IPS-11a (cell line): ENCODE results near the gene ODF2.
"Not testable (repeated sequence)": the region's sequence is repeated elsewhere in the genome, so short reads cannot be mapped to it uniquely, and the experiment has no call there.

Source experiments
- H3K4me3 ChIP-seq: one replicate; pipeline ENCODE4 v1.5.1; 2013; ENCODE audit warnings: low read depth, low read length, control low read depth

ODF2 gene

DNA sequence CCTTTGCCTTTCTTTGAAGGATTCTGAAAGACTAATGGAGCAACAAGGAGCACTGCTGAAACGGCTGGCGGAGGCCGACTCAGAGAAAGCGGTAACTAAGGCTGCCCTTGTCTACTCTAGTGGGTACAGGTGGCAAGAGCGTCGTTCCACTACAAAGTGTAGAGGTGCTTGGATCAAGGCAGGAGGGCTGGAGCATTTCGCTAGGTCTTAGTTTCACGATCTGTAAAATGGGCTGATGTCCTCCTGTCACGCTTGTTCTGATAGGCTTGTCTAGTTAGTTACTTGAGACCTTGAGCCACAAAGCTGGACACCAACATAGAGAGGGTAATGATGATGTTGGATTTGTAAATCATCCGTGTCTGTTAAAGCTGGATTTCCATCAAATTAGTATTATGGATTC is 25.8 kb downstream of the ODF2 start:
- no peak overlapping the region for H3K4me3 ChIP-seq

DNA sequence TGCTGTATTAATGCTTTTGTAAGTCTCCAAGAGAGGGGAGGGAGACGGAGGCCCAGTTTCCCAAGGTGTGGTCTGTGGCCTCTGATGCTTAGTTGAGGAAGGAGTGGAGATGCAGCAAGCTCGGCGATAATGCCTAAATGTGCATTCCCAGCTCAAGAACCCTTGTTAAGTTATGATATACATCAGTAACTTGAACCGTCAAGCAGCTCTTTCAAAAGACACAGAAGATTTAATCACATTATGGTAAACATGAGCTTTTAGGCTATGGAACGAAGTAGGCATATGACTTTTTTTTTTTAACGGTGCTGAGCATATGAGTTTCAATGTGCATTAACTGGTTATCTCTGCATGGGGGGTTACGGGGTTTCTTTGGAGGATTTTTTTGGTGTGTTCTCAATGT is 26.4 kb downstream of the ODF2 start:
- H3K4me3 ChIP-seq: no peak overlapping the region

DNA sequence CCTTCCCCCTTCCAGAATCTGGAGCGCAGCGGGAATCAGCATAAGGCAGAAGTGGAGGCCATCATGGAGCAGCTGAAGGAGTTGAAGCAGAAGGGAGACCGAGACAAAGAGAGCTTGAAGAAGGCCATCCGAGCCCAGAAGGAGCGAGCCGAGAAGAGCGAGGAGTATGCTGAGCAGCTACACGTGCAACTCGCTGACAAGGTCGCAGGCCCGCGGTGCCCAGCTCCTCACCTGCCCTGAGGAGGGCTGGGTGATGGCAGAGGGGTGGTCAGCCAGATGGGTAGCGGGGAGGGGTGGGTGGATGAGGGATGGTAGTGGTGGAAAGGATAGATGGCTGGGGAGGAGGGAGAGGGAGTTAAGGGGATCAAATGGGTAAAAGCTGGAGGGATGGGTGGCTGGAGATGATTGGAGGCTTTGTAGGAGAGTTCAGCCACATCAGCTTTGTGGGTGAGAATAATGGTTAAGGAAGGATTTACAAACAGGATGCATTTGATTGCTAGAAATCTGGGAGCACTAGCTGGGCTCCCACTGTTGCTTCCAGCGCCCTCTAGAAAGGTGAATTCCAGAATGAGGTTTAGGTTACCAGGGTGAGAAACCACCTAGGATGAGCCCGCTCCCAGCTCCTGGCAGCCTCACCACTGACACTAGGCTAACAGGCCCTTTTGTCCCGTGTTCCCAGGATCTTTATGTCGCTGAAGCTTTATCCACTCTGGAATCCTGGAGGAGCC is 29.0 kb downstream of the ODF2 start:
- no peak overlapping the region for H3K4me3 ChIP-seq

DNA sequence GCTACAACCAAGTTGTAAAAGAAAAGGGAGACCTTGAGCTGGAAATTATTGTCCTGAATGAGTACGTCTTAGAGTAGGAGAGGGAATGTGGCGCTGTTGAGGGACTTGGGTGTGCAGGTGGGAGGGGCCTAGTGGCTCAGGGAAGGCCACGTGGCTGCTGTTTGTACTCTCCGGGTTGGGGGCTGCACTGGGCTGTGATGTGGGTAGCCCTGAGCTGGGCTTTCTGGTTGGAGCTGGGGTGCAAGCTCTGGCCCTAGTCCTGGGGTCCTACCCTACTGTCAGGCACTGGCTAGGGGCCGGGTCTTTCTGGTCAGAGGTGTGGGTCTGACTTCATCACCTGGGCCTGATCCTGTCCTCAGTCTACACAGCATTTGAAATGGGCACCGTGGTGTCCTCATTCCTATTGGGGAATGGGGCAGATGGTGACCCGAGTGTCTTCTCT is 29.6 kb downstream of the ODF2 start:
- H3K4me3 ChIP-seq: no peak overlapping the region

DNA sequence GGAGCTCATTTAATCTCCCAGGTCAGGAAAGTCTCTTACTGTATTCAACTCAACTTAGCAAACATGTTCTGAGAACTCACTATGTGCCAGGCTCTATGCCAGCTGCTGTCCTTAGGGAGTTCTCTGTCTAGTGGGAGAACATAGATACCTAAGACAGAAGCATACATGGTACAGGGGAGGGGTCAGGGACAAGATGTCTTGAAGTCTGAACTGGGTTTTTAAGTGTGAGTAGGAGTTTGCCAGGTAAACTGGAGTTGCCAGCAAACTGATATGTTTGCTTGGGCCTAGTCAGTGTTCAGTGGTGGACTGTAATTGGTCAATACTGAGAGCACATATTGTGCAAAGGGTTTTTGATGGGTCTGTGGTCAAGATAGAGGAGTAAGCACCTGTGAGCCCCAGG is 30.4 kb downstream of the ODF2 start:
- H3K4me3 ChIP-seq: no peak overlapping the region

DNA sequence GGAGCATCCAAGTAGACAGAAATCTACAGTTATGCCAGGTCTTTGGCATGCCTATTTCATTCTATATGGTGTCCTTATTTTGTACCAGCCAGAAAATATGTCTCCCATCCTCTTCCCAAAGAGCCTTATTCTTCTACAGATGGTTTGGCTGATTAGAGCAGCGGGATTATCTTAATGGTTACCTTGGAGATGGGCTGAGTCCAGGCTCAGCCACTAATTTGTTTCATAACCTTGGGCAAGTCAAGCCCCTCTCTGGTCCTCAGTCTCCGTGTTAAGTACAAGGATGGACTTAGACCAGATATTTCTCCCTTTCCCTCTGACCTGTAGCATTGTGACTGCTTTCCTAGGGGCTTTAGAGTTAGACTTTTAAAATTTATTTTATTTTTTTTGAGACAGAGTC is 37.6 kb downstream of the ODF2 start:
- H3K4me3 ChIP-seq: no peak overlapping the region

DNA sequence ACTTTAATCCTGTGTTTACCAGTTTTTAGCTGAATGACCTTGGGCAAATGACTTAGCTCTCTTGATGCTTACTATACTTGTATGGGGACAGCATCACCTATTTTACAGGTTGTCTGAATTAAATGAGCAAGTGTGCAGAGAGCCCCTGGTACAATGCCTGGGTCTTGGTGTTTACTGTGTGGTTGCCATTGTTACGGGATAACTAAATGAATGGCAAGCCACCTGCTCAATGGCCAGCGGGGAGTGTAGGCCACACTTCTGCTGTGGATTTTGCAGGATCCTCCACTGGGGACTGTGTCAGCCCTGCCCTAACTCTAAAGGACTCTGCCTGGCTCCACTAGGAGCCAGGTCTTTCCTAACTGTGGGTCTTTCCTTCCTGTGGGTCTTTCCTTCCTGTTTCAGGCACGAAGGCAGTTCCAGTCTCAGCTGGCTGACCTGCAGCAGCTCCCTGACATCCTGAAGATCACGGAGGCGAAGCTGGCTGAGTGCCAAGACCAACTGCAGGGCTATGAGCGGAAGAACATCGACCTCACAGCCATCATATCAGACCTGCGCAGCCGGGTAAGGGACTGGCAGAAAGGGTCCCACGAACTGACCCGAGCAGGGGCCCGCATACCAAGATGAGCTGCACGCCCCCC is 38.4 kb downstream of the ODF2 start:
- H3K4me3 ChIP-seq: no peak overlapping the region

DNA sequence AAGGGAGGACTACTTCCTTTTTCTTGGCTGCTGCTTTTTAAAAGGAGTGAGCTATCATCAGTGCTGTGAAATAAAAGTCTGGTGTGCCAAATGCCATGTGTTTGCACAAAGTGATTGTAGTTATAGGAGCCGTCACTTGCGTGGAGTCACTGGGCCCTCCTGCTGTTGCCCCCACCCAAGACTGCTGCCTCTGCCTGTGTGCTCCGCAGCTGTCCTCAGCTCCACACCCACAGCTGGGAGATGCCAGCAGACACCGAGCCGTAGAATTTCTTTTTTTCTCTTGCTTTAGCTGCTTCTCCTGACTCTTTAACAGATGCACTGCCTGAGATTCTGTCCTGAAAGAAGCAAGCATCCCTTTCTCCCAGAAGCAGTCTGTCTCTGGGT is 38.9 kb downstream of the ODF2 start:
- no peak overlapping the region for H3K4me3 ChIP-seq

DNA sequence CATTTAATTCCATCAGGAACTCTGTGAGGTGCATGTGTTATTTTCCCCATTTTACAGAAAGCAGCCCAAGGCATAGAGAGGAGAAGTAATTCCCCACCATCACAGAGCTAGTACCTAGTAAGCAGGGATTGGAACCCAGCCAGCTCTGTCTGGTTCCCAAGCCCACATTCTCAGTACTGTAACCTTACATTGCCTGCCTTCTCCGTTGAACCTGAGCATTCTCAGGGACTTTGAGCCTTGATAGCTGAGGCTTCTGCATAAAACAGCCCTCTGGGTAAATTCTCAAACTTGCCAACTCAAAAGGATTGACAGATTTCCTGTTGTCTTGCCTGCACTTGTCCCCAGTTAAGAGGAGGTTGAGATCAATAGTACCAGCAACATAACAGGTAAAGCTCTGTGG is 39.5 kb downstream of the ODF2 start:
- H3K4me3 ChIP-seq: no peak overlapping the region

DNA sequence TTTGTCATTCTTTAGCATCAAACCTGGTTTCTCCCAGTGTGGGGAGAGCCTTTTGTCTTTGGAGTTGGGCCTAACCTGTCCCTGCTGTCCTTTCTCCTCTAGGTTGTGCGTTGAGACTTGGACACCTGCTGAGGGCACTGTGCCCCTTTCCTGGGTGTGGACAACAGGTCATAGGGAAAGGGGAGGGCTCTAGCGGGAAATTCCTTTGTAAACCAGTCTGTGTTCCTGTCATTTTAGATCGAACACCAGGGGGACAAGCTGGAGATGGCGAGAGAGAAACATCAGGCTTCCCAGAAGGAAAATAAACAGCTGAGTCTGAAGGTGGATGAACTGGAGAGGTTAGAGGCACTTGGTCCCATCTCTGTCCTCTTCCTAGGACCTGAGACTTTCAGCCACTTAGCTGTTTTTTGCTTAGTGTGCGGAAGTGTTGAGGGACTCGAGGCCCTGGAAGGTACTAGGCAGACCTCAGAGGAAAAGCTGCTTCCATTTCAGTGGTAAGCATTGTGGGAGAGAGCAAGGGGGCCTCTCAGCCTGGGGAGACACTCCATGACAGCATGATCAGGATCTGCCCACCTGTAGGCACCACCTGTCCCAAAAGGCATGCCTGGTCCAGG is 40.1 kb downstream of the ODF2 start:
- H3K4me3 ChIP-seq: no peak overlapping the region

DNA sequence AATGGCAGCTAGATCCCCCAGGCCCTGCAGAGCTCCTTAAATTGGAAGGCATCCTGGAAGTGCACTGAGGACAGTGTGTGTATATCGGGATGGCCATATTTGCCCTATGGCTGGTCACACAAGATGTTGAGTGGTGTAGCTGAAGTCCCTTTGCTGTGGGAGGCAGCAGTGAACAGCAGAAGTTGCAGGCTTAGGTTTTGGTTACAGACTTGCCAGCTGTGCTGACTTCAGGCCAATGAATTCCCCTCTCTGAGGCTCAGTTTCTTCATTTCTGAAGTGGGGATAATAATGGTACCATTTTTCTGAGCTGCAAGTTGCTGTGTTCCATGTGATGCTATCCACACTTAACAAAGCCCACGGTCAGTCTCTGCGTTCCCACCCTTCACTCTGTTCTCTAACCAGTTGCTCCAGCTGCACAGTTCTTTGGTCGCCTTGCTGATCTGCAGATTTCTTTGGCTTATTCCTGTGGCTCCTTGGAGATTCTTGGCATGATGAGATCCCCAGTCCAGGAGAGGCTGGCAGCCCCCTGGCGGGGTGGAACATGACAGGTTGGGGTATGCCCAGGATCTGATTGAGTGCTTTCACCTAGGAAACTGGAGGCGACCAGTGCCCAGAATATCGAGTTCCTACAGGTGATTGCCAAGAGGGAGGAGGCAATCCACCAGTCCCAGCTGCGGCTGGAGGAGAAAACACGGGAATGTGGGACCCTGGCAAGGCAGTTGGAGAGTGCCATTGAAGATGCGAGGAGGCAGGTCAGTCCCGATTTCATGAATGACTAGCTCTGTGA is 42.2 kb downstream of the ODF2 start:
- H3K4me3 ChIP-seq: no peak overlapping the region

DNA sequence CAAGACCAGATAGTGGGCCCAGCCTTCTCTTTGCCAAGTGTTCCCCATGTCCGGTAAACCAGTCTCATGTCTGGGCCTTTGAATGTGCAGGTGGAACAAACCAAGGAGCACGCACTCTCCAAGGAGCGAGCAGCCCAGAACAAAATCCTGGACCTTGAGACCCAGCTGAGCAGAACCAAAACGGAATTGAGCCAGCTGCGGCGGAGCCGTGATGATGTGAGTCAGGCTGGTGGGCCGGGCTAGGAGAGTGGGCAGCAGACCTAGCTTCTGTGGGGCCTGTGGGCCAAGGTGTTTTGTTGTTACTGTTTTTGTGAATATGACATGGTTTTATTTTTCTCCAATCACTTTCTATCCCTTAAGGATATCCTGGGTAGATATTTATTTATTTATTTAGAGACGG is 43.1 kb downstream of the ODF2 start:
- H3K4me3 ChIP-seq: no peak overlapping the region

DNA sequence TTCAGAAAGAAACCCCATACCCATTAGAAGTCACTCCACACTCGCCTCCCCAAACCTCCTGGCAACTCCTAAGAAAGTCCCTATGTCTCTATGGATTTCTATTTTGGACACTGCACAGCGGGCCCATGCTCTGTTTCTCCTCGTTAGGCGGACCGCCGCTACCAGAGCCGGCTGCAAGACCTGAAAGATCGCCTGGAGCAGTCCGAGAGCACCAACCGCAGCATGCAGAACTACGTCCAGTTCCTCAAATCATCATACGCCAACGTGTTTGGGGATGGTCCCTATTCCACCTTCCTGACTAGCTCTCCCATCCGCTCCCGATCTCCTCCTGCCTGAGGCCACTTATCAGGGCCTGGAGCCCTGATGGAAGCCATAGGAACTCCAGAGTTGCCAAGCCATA is 44.1 kb downstream of the ODF2 start:
- no peak overlapping the region for H3K4me3 ChIP-seq

DNA sequence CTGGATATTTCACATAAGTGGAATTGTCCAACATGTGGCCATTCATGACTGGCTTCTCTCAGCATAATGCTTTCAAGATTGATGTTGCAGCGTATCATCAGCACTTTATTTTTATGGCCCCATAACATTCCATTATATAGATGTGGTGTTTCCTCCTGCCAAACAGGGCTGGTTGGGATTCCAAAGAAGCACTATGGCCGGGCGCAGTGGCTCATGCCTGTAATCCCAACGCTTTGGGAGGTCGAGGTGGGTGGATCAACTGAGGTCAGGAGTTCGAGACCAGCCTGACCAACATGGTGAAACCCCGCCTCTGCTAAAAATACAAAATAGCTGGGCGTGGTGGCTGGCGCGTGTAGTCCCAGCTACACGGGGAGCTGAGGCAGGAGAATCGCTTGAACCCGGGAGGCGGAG is 47.6 kb downstream of the ODF2 start:
- H3K4me3 ChIP-seq: not testable (repeated sequence)

DNA sequence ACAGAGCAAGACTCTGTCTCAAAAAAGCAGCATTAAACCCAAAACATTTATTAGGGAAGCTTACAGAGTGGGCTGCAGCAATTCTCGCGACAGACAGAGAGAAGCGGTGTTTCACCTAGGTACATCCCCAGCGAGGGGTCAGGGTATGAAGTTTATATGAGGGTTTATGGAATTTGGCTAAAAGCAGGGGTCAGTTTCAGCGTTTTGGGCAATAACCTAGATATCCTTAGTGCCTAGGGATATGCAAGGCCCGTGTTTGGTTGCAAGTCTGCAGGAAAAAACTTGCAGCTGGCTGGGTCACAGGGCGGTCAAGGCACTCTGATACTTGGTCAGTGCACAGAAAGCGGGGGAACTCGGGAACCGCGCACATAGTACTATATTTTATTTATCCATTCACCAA is 48.1 kb downstream of the ODF2 start:
- no peak overlapping the region for H3K4me3 ChIP-seq

DNA sequence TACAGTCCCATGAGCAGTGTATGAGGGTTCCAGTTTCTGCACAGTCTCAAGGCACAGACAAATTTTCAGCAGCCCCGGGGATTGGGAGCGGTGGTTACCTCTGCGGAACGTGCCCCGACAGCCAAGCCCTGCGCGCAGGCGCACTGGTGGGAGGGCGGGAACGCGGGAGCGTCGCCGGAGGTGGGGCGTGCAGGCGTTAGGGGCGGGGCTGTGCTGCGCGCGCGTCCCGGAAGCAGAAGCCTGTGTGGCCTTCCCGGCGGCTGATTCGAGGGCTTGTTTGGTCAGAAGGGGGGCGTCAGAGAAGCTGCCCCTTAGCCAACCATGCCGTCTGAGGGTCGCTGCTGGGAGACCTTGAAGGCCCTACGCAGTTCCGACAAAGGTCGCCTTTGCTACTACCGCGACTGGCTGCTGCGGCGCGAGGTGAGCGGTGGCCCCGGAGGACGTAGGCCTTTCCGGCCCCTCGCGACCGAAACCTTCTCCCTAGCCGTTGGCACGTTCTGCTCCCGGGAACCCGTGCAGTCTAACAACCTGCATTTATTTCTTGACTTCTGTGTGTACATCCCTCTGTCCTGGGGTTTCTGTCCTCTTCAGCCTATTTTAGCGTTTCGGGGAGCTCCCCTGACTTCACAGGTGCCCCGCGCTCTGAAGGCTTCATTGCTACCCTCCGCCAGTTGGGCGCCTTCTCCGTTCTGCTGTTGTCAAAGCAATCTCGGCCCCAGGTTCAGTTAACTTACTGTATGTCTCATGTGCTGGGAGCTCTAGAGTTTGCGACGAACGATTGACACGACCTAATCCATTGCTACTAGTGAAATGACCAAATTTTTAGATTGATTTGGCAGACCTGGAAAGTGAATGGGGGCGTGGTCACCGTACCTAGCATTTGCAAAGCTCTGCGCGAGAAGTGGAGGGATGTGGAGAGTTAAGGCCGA is 48.9 kb downstream of the ODF2 start, which contains the start of gene GLE1:
TSS of gene GLE1 (plus strand) at position 235 of the 929 bp plus-strand sequence. CDS start at position 322, 87 bp downstream.
- peak within 1 kb of the TSS; percentile 75 for H3K4me3 ChIP-seq

DNA sequence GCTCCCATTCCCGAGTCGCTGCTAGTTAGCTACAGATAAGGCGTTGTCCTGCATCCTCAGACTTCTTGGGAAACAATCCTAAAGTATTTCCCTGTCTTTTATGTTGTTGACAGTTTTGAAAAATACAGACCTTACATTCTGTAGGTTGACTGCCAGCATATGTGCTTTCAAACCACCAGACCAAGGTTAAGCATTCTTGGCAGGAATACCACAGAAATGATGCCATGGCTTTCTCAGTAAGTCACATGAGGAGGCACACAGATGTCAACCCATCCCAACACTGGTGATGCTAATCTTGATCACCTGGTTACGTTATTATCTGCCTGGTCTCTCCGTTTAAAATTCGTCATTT is 49.6 kb downstream of the ODF2 start:
- peak overlapping the region; percentile 75 for H3K4me3 ChIP-seq

DNA sequence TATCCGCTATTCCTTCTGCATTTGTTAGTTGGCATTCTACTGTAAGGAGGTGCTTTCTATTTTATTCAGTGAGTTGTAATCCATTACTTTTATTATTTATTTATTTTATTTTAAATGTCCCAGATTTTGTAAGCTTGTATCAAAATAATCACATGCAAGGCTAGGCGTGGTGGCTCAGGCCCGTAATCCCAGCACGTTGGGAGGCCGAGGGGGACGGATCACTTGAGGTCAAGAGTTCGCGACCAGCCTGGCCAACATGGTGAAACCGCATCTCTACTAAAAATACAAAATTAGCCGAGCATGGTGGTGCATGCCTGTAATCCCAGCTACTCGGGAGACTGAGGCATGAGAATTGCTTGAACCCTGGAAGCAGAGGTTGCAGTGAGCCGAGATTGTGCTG is 50.1 kb downstream of the ODF2 start:
- not testable (repeated sequence) for H3K4me3 ChIP-seq

DNA sequence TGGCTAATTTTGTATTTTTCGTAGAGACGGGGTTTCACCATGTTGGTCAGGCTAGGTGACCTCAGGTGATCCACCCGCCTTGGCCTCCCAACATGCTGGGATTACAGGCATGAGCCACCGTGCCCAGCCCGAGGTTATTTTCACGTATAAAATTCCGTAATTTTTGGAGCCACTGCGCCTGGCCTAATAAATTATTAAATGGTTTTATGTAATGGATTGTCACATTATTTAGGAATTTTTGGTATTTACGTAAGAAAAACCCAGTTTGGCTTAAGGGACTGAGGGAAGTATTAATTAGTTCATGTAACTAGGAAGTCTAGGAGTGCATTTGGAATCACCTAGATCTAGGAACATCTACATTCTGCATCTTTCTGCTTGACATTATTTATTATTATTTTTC is 57.0 kb downstream of the ODF2 start:
- H3K4me3 ChIP-seq: no peak overlapping the region

DNA sequence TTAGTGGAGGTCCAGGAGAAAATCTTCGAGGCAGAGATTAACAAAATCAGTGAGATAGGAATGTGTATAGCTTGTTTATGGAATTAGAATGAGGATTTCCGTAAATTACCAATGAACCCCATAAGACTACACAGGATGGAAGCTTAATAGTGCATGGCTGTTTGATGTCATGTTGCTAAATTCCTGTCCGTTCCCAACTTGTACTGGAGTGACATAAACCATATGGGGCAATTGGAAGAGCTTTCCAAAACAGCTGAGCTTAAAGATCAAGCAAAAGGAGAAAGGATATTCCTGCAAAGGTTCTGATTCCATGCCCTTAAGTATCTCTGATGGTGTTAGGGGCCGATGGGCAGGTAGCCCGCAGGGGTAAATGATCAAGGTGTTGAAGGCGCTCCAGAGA is 66.2 kb downstream of the ODF2 start:
- no peak overlapping the region for H3K4me3 ChIP-seq
